ENCODE results near the gene STARD3.
A peak's percentile ranks its signal among the peaks of the same experiment; 100 is the strongest.

The STARD3 gene

GRCh38 chr17:39660397-39661385 is 23.7 kb downstream of the STARD3 start:
- TF ChIP-seq GATA2 (IDR thresholded peaks at IDR 0.05; ENCODE audit: low read depth, low read length) = peak; percentile 31; the same call in 1 of the 2 replicates
- TF ChIP-seq GATA3 (IDR thresholded peaks at IDR 0.05; ENCODE audit: low read depth, low read length) = no peak

GRCh38 chr17:39661744-39662541 is 25.0 kb downstream of the STARD3 start:
- no peak for TF ChIP-seq GATA3 (IDR thresholded peaks at IDR 0.05; ENCODE audit: low read depth, low read length)

- no peak for TF ChIP-seq GATA2 (IDR thresholded peaks at IDR 0.05; ENCODE audit: low read depth, low read length)
- no peak for TF ChIP-seq GATA3 (IDR thresholded peaks at IDR 0.05; ENCODE audit: low read depth, low read length)
These were observed 25.8 kb downstream of the STARD3 start for GRCh38 chr17:39662551-39663339.

- TF ChIP-seq GATA2 (IDR thresholded peaks at IDR 0.05; ENCODE audit: low read depth, low read length) (no peak), GATA3 (IDR thresholded peaks at IDR 0.05; ENCODE audit: low read depth, low read length) (no peak)
These were observed 26.4 kb downstream of the STARD3 start for GRCh38 chr17:39663340-39663687.

GRCh38 chr17:39663688-39664580 is 27.0 kb downstream of the STARD3 start:
- TF ChIP-seq GATA3 (IDR thresholded peaks at IDR 0.05; ENCODE audit: low read depth, low read length) (no peak), GATA2 (IDR thresholded peaks at IDR 0.05; ENCODE audit: low read depth, low read length) (no peak)

- no peak for TF ChIP-seq GATA2 (IDR thresholded peaks at IDR 0.05; ENCODE audit: low read depth, low read length)
These were observed 27.9 kb downstream of the STARD3 start, which contains the start of gene TCAP for GRCh38 chr17:39664581-39665561. Gene TCAP, plus strand, starts transcription at chr17:39665349. Its CDS starts 11 bp downstream, at chr17:39665360.

GRCh38 chr17:39665642-39666224 is 28.8 kb downstream of the STARD3 start:
- TF ChIP-seq GATA3 (IDR thresholded peaks at IDR 0.05; ENCODE audit: low read depth, low read length) = no peak
- no peak for TF ChIP-seq GATA2 (IDR thresholded peaks at IDR 0.05; ENCODE audit: low read depth, low read length)

- TF ChIP-seq GATA2 (IDR thresholded peaks at IDR 0.05; ENCODE audit: low read depth, low read length) (no peak), GATA3 (IDR thresholded peaks at IDR 0.05; ENCODE audit: low read depth, low read length) (no peak)
These were observed 29.3 kb downstream of the STARD3 start for GRCh38 chr17:39666231-39666600.

GRCh38 chr17:39666601-39667261 is 29.8 kb downstream of the STARD3 start:
- TF ChIP-seq GATA2 (IDR thresholded peaks at IDR 0.05; ENCODE audit: low read depth, low read length) (no peak), GATA3 (IDR thresholded peaks at IDR 0.05; ENCODE audit: low read depth, low read length) (no peak)

GRCh38 chr17:39667262-39667944 is 30.5 kb downstream of the STARD3 start:
- TF ChIP-seq GATA3 (IDR thresholded peaks at IDR 0.05; ENCODE audit: low read depth, low read length) = no peak
- peak; percentile 93 for TF ChIP-seq GATA2 (IDR thresholded peaks at IDR 0.05; ENCODE audit: low read depth, low read length)

Data from SH-SY5Y (cell line).